ACHN (cell line): Measurements from ENCODE around the gene OR11A1.
"Not testable (repeated sequence)": the region's sequence is repeated elsewhere in the genome, so short reads cannot be mapped to it uniquely, and the experiment has no call there.

ENCODE experiments used
- DNase-seq: peaks from one replicate; pipeline ENCODE4 v3.0.0-alpha.2; 2015
- in situ Hi-C: cut with HindIII; loops from 2 replicates; pipeline ENCODE4 v1.10.0; 2017; ENCODE audit warnings: low sequenced_read_pairs, low pct_ligation_motif_present, low pct_unique_long_range_greater_than_20kb

OR11A1 gene

GRCh38 chr6:29486577-29486976 is 29.7 kb upstream of the OR11A1 start:
- in situ Hi-C loops, result no loop called here
- DNase-seq, result no peak

GRCh38 chr6:29483735-29484134 is 26.9 kb upstream of the OR11A1 start:
- DNase-seq, result no peak
- in situ Hi-C loops, result no loop called here

GRCh38 chr6:29483186-29483585 is 26.3 kb upstream of the OR11A1 start:
- no peak for DNase-seq
- in situ Hi-C loops, result no loop called here

- no peak for DNase-seq
- in situ Hi-C loops, result no loop called here
These were observed 22.7 kb upstream of the OR11A1 start for GRCh38 chr6:29479560-29479959.

GRCh38 chr6:29478740-29479139 is 21.9 kb upstream of the OR11A1 start:
- no peak for DNase-seq
- in situ Hi-C loops, result no loop called here

- no peak for DNase-seq
- in situ Hi-C loops, result no loop called here
These were observed 21.1 kb upstream of the OR11A1 start for GRCh38 chr6:29477923-29478450.

- in situ Hi-C loops, result no loop called here
These were observed 18.1 kb upstream of the OR11A1 start for GRCh38 chr6:29474996-29475395.

GRCh38 chr6:29466241-29466640 is 9.4 kb upstream of the OR11A1 start:
- in situ Hi-C loops, result no loop called here
- DNase-seq, result no peak

More at GRCh38 chr6:29474996-29475395, 18.1 kb upstream of the OR11A1 start:
- no peak for DNase-seq

- in situ Hi-C loops, result no loop called here
These were observed 8.9 kb upstream of the OR11A1 start for GRCh38 chr6:29465801-29466200.

GRCh38 chr6:29465279-29465678 is 8.4 kb upstream of the OR11A1 start:
- DNase-seq, result no peak
- in situ Hi-C loops, result no loop called here

More at GRCh38 chr6:29465801-29466200, 8.9 kb upstream of the OR11A1 start:
- no peak for DNase-seq

GRCh38 chr6:29462022-29462421 is 5.2 kb upstream of the OR11A1 start:
- in situ Hi-C loops, result no loop called here
- DNase-seq, result no peak

GRCh38 chr6:29461021-29461814 is 4.3 kb upstream of the OR11A1 start:
- in situ Hi-C loops, result no loop called here
- DNase-seq, result no peak

- in situ Hi-C loops, result no loop called here
- no peak for DNase-seq
These were observed 5.2 kb downstream of the OR11A1 start for GRCh38 chr6:29451471-29452193.

- in situ Hi-C loops, result no loop called here
- no peak for DNase-seq
These were observed 9.2 kb downstream of the OR11A1 start for GRCh38 chr6:29447670-29448069.

- in situ Hi-C loops, DNase-seq: not testable (repeated sequence)
These were observed 12.8 kb downstream of the OR11A1 start for GRCh38 chr6:29444031-29444430.

- no peak for DNase-seq
- in situ Hi-C loops, result no loop called here
These were observed 14.2 kb downstream of the OR11A1 start for GRCh38 chr6:29442719-29443118.

- in situ Hi-C loops, result no loop called here
- no peak for DNase-seq
These were observed 17.9 kb downstream of the OR11A1 start, which contains the start of gene OR10C1 for GRCh38 chr6:29439006-29439405. TSS of gene OR10C1 (plus strand) at chr6:29439306. CDS start at chr6:29440016, 710 bp downstream.

GRCh38 chr6:29436730-29437129 is 20.1 kb downstream of the OR11A1 start:
- DNase-seq, in situ Hi-C loops: not testable (repeated sequence)

- in situ Hi-C loops, result no loop called here
These were observed 30.2 kb downstream of the OR11A1 start for GRCh38 chr6:29426654-29427053.

More at GRCh38 chr6:29426654-29427053, 30.2 kb downstream of the OR11A1 start:
- no peak for DNase-seq
